ENCODE measurements around the gene SPHK2.
"Not testable (repeated sequence)": the region's sequence is repeated elsewhere in the genome, so short reads cannot be mapped to it uniquely, and the experiment has no call there.

Gene SPHK2

GRCh38 chr19:48656840-48657474, 37.7 kb downstream of the SPHK2 start:
- H3K27me3 ChIP-seq (ENCODE audit: insufficient read depth, poor library complexity, severe bottlenecking), result no peaks in the 10 kb centered on the region
- no peak for TF ChIP-seq CTCF (IDR thresholded peaks at IDR 0.05; ENCODE audit: poor library complexity, severe bottlenecking)
- DNase-seq (ENCODE audit: low spot score) (no peak), ATAC-seq (ENCODE audit: low read depth) (peak; percentile 66)
- H3K4me3 ChIP-seq (ENCODE audit: severe bottlenecking), result no peak overlapping the region
- no peaks in the 10 kb centered on the region for H3K9me3 ChIP-seq (ENCODE audit: severe bottlenecking)
- peaks cover 10% of the 10 kb centered on the region for H3K4me1 ChIP-seq (ENCODE audit: insufficient read depth, poor library complexity, severe bottlenecking)
- H3K36me3 ChIP-seq (ENCODE audit: low read depth), result no peaks in the 10 kb centered on the region
- H3K27ac ChIP-seq (ENCODE audit: poor library complexity, severe bottlenecking), result peak overlapping the region; percentile 17

GRCh38 chr19:48657828-48658227, 38.5 kb downstream of the SPHK2 start:
- H3K4me1 ChIP-seq (ENCODE audit: insufficient read depth, poor library complexity, severe bottlenecking), result peaks cover 10% of the 10 kb centered on the region
- ATAC-seq (ENCODE audit: low read depth); H3K27ac ChIP-seq (ENCODE audit: poor library complexity, severe bottlenecking); DNase-seq (ENCODE audit: low spot score); H3K4me3 ChIP-seq (ENCODE audit: severe bottlenecking); H3K27me3 ChIP-seq (ENCODE audit: insufficient read depth, poor library complexity, severe bottlenecking); H3K9me3 ChIP-seq (ENCODE audit: severe bottlenecking); H3K36me3 ChIP-seq (ENCODE audit: low read depth): not testable (repeated sequence)

- H3K4me1 ChIP-seq (ENCODE audit: insufficient read depth, poor library complexity, severe bottlenecking), result peaks cover 10% of the 10 kb centered on the region
- no peak for ATAC-seq (ENCODE audit: low read depth)
- no peaks in the 10 kb centered on the region for H3K9me3 ChIP-seq (ENCODE audit: severe bottlenecking)
These were observed 39.2 kb downstream of the SPHK2 start for GRCh38 chr19:48658483-48658882.

GRCh38 chr19:48659768-48660167, 40.5 kb downstream of the SPHK2 start:
- no peak for DNase-seq (ENCODE audit: low spot score)

More at GRCh38 chr19:48658483-48658882, 39.2 kb downstream of the SPHK2 start:
- H3K36me3 ChIP-seq (ENCODE audit: low read depth), result no peaks in the 10 kb centered on the region
- TF ChIP-seq CTCF (IDR thresholded peaks at IDR 0.05; ENCODE audit: poor library complexity, severe bottlenecking), result no peak
- no peak overlapping the region for H3K27ac ChIP-seq (ENCODE audit: poor library complexity, severe bottlenecking)
- H3K4me3 ChIP-seq (ENCODE audit: severe bottlenecking), result no peak overlapping the region
- no peaks in the 10 kb centered on the region for H3K27me3 ChIP-seq (ENCODE audit: insufficient read depth, poor library complexity, severe bottlenecking)
- no peak for DNase-seq (ENCODE audit: low spot score)

More at GRCh38 chr19:48659768-48660167, 40.5 kb downstream of the SPHK2 start:
- Histone ChIP-seq H3K4me3 (ENCODE audit: severe bottlenecking) (no peak overlapping the region), H3K4me1 (ENCODE audit: insufficient read depth, poor library complexity, severe bottlenecking) (peaks cover 10% of the 10 kb centered on the region), H3K36me3 (ENCODE audit: low read depth) (no peaks in the 10 kb centered on the region), H3K27me3 (ENCODE audit: insufficient read depth, poor library complexity, severe bottlenecking) (no peaks in the 10 kb centered on the region), H3K27ac (ENCODE audit: poor library complexity, severe bottlenecking) (no peak overlapping the region), H3K9me3 (ENCODE audit: severe bottlenecking) (no peaks in the 10 kb centered on the region)
- peak; percentile 28; the same call in 1 of the 3 replicates for ATAC-seq (ENCODE audit: low read depth)
- no peak for TF ChIP-seq CTCF (IDR thresholded peaks at IDR 0.05; ENCODE audit: poor library complexity, severe bottlenecking)
